ENCODE measurements around the gene CAB39L.

- TF ChIP-seq BRD9 (IDR thresholded peaks at IDR 0.05; ENCODE audit: low read depth, partially characterized antibody), result no peak
- TF ChIP-seq FOXO4 (CRISPR knock-in tag; IDR thresholded peaks at IDR 0.05), result no peak
Observed at GRCh38 chr13:49323344-49323743, 120.5 kb downstream of the CAB39L start.

Measured in K562 (cell line).